Measurements from ENCODE around the gene SFMBT2.
"Not testable (repeated sequence)": the region's sequence is repeated elsewhere in the genome, so short reads cannot be mapped to it uniquely, and the experiment has no call there.

- TF ChIP-seq TARDBP (IDR thresholded peaks at IDR 0.05; ENCODE audit: borderline replicate concordance); SUZ12 (IDR thresholded peaks at IDR 0.05; ENCODE audit: unreplicated experiment); CTCF (IDR thresholded peaks at IDR 0.05 in 2 of 3, conservative IDR thresholded peaks at IDR 0.05 in 1 of 3; ENCODE audit: control insufficient read depth in 2 of 3, extremely low read depth in 1 of 3, insufficient read depth in 1 of 3, low read depth in 3 of 3, low read length in 3 of 3); JUND (IDR thresholded peaks at IDR 0.05; ENCODE audit: low read depth, low read length); HCFC1 (IDR thresholded peaks at IDR 0.05; ENCODE audit: low read length); NFIC (IDR thresholded peaks at IDR 0.05; ENCODE audit: low read depth, low read length); GABPA (IDR thresholded peaks at IDR 0.05; ENCODE audit: low read depth); ZBTB40 (IDR thresholded peaks at IDR 0.05; ENCODE audit: borderline replicate concordance); SREBF2 (IDR thresholded peaks at IDR 0.05; ENCODE audit: low read length): not testable (repeated sequence)
These were observed 220.1 kb downstream of the SFMBT2 start for GRCh38 chr10:7190772-7191171.
